ENCODE measurements around the gene MN1.

MN1 gene

GRCh38 chr22:27843441-27843840 is 41.9 kb upstream of the MN1 start:
- Histone ChIP-seq H3K9me3 (ENCODE audit: control insufficient read depth, low read length) (no peaks in the 10 kb centered on the region), H3K27ac (no peak overlapping the region), H3K27me3 (ENCODE audit: control insufficient read depth, insufficient read depth, low read length) (no peaks in the 10 kb centered on the region), H3K79me2 (no peaks in the 10 kb centered on the region), H3K4me1 (no peaks in the 10 kb centered on the region), H2AFZ (no peak overlapping the region), H3K36me3 (ENCODE audit: control insufficient read depth, insufficient read depth, low read length) (no peaks in the 10 kb centered on the region), H3K9ac (no peak overlapping the region), H3K4me3 (ENCODE audit: low read depth, low read length) (no peak overlapping the region), H3K4me2 (ENCODE audit: low read length) (no peak overlapping the region)
- TF ChIP-seq CTCF (IDR thresholded peaks at IDR 0.05): no peak

GRCh38 chr22:27842669-27843431 is 41.3 kb upstream of the MN1 start:
- Histone ChIP-seq H3K9me3 (ENCODE audit: control insufficient read depth, low read length) (no peaks in the 10 kb centered on the region), H3K4me2 (ENCODE audit: low read length) (no peak overlapping the region), H3K79me2 (no peaks in the 10 kb centered on the region), H3K27me3 (ENCODE audit: control insufficient read depth, insufficient read depth, low read length) (no peaks in the 10 kb centered on the region), H3K4me1 (no peaks in the 10 kb centered on the region), H3K27ac (no peak overlapping the region), H3K9ac (no peak overlapping the region), H3K4me3 (ENCODE audit: low read depth, low read length) (no peak overlapping the region), H2AFZ (no peak overlapping the region), H3K36me3 (ENCODE audit: control insufficient read depth, insufficient read depth, low read length) (no peaks in the 10 kb centered on the region)
- no peak for TF ChIP-seq CTCF (IDR thresholded peaks at IDR 0.05)

- Histone ChIP-seq H3K27me3 (ENCODE audit: control insufficient read depth, insufficient read depth, low read length) (no peaks in the 10 kb centered on the region), H3K9ac (no peak overlapping the region), H3K4me2 (ENCODE audit: low read length) (no peak overlapping the region), H3K27ac (no peak overlapping the region), H2AFZ (no peak overlapping the region), H3K79me2 (no peaks in the 10 kb centered on the region), H3K4me3 (ENCODE audit: low read depth, low read length) (no peak overlapping the region), H3K36me3 (ENCODE audit: control insufficient read depth, insufficient read depth, low read length) (no peaks in the 10 kb centered on the region), H3K4me1 (no peaks in the 10 kb centered on the region), H3K9me3 (ENCODE audit: control insufficient read depth, low read length) (no peaks in the 10 kb centered on the region)
- no peak for TF ChIP-seq CTCF (IDR thresholded peaks at IDR 0.05)
Observed at GRCh38 chr22:27842201-27842600, 40.6 kb upstream of the MN1 start.

GRCh38 chr22:27840436-27840835 is 38.9 kb upstream of the MN1 start:
- no peak overlapping the region for H3K9ac ChIP-seq
- H3K4me3 ChIP-seq (ENCODE audit: low read depth, low read length): no peak overlapping the region
- no peaks in the 10 kb centered on the region for H3K9me3 ChIP-seq (ENCODE audit: control insufficient read depth, low read length)
- H3K36me3 ChIP-seq (ENCODE audit: control insufficient read depth, insufficient read depth, low read length): no peaks in the 10 kb centered on the region
- no peak overlapping the region for H3K4me2 ChIP-seq (ENCODE audit: low read length)
- H3K27ac ChIP-seq: no peak overlapping the region
- H3K27me3 ChIP-seq (ENCODE audit: control insufficient read depth, insufficient read depth, low read length): no peaks in the 10 kb centered on the region
- no peak overlapping the region for H2AFZ ChIP-seq
- H3K4me1 ChIP-seq: no peaks in the 10 kb centered on the region
- no peaks in the 10 kb centered on the region for H3K79me2 ChIP-seq
- no peak for TF ChIP-seq CTCF (IDR thresholded peaks at IDR 0.05)

- H3K4me2 ChIP-seq (ENCODE audit: low read length): no peak overlapping the region
- no peaks in the 10 kb centered on the region for H3K4me1 ChIP-seq
- no peaks in the 10 kb centered on the region for H3K36me3 ChIP-seq (ENCODE audit: control insufficient read depth, insufficient read depth, low read length)
- no peak overlapping the region for H3K27ac ChIP-seq
- no peak overlapping the region for H3K9ac ChIP-seq
- H3K27me3 ChIP-seq (ENCODE audit: control insufficient read depth, insufficient read depth, low read length): no peaks in the 10 kb centered on the region
- no peaks in the 10 kb centered on the region for H3K9me3 ChIP-seq (ENCODE audit: control insufficient read depth, low read length)
- H3K79me2 ChIP-seq: no peaks in the 10 kb centered on the region
- TF ChIP-seq CTCF (IDR thresholded peaks at IDR 0.05): no peak
- H3K4me3 ChIP-seq (ENCODE audit: low read depth, low read length): no peak overlapping the region
- H2AFZ ChIP-seq: no peak overlapping the region
Observed at GRCh38 chr22:27839057-27839660, 37.6 kb upstream of the MN1 start.
